Activated CD8-positive, alpha-beta memory T cell treated with anti-CD3 and anti-CD28 coated beads, Interleukin-2, amount 50 U/mL, for 24 hours (primary cell): ENCODE data around the gene EDN1.

Experiments
- DNase-seq: peaks from one replicate; pipeline ENCODE4 v3.0.0-alpha.2; 2020; ENCODE audit errors: extremely low read depth

EDN1 gene

GRCh38 chr6:12270551-12271230 lies 19.5 kb upstream of the EDN1 start:
- no peak for DNase-seq

GRCh38 chr6:12271594-12271993 lies 18.6 kb upstream of the EDN1 start:
- DNase-seq, result no peak

- DNase-seq, result no peak
Observed at GRCh38 chr6:12271997-12272396, 18.2 kb upstream of the EDN1 start.

- DNase-seq, result no peak
Observed at GRCh38 chr6:12275107-12275506, 15.1 kb upstream of the EDN1 start.

GRCh38 chr6:12276930-12277315 lies 13.2 kb upstream of the EDN1 start:
- no peak for DNase-seq

- DNase-seq, result no peak
Observed at GRCh38 chr6:12277386-12277785, 12.8 kb upstream of the EDN1 start.

GRCh38 chr6:12278915-12279314 lies 11.2 kb upstream of the EDN1 start:
- DNase-seq, result no peak

GRCh38 chr6:12279322-12280091 lies 10.7 kb upstream of the EDN1 start:
- no peak for DNase-seq

GRCh38 chr6:12280458-12280857 lies 9.7 kb upstream of the EDN1 start:
- DNase-seq, result no peak

- DNase-seq, result no peak
Observed at GRCh38 chr6:12280902-12281301, 9.3 kb upstream of the EDN1 start.

- no peak for DNase-seq
Observed at GRCh38 chr6:12283904-12284303, 6.3 kb upstream of the EDN1 start.

- DNase-seq, result no peak
Observed at GRCh38 chr6:12286373-12287110, 3.6 kb upstream of the EDN1 start.

- DNase-seq, result no peak
Observed at GRCh38 chr6:12288211-12288618, 1.9 kb upstream of the EDN1 start.

GRCh38 chr6:12288914-12289313 lies 1.2 kb upstream of the EDN1 start:
- no peak for DNase-seq

- DNase-seq, result no peak
Observed at GRCh38 chr6:12289365-12289919, 719 bp upstream of the EDN1 start.

- DNase-seq, result no peak
Observed at GRCh38 chr6:12291071-12291838, 1.1 kb downstream of the EDN1 start.

- DNase-seq, result no peak
Observed at GRCh38 chr6:12291839-12292604, 1.9 kb downstream of the EDN1 start.

- no peak for DNase-seq
Observed at GRCh38 chr6:12293235-12293930, 3.2 kb downstream of the EDN1 start.

- no peak for DNase-seq
Observed at GRCh38 chr6:12293931-12294807, 4.0 kb downstream of the EDN1 start.
